Measurements from ENCODE around the gene C11orf21.
A peak's percentile ranks its signal among the peaks of the same experiment; 100 is the strongest.

Gene C11orf21

DNA sequence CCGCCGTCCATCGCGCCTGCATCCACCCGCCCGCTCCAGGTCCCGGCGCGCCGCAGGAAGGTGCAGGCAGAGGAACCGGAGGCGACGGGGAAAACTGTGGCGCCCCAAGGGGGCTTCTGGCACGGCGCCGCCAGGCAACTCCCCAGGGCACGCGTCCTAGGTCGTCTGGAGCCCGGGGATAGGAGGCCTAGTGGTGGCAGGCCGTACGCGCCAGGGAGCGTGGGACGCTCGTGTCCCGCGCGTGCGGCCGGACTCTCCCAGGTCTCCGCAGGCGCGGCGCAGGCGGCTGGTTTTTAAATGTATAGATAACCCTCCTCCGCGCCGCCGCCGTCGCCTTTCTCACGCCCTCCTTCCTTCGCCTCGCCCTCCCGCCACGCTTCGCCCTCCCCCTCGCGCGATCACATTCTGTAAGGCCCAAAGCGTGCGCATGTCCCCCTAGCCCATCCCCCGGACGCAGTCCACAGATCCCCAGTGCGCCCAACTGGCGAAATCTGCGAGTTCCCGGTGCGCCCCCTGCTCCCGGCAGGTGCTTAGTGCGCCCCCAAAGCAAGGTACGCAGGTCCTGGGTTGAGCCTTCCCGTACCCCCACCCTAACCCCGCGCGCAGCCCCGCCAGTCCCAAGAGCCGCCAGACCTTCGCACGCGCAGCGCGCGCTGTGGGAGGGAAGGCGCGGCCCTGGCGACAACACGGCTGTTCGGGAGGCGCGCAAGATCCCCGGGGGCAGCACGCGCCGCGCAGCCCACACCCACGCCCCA lies 31.2 kb downstream of the C11orf21 start, which contains the start of gene ASCL2:
ASCL2 (minus strand) TSS at position 267 of the 755 bp plus-strand sequence; CDS start at position 11, 256 bp downstream.
- DNase-seq: no peak

DNA sequence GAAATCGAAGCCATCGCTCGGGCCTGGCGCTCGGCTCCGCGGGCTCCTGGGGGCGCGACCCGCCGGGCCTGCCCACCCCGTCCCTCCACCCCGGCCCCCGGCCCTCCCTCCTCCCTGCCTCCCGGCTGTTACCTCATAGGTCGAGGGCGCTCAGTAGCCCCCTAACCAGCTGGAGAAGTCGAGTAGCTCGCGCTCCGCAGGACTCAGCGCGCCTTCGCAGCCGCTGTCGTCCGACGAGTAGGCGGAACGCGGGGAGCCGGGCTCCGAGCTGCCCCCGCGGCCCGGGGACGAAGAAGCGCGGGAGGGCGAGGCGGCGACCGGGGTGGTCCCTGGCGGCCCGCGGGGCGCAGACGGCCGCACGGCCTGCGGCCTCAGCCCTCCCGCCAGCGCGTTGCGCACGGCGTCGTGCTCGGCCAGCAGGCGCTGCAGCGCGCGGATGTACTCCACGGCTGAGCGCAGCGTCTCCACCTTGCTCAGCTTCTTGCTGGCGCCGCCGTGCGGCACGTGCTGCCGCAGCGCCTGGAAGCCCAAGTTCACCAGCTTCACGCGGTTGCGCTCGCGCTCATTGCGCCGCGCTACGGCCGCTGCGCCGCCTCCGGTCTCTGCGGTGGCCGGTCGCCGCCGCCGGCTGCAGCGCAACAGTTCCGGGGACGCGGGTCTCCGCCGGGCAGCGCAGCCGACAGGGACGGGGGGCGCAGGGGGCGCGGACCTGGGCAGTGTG lies 32.0 kb downstream of the C11orf21 start:
- DNase-seq: peak; percentile 56

DNA sequence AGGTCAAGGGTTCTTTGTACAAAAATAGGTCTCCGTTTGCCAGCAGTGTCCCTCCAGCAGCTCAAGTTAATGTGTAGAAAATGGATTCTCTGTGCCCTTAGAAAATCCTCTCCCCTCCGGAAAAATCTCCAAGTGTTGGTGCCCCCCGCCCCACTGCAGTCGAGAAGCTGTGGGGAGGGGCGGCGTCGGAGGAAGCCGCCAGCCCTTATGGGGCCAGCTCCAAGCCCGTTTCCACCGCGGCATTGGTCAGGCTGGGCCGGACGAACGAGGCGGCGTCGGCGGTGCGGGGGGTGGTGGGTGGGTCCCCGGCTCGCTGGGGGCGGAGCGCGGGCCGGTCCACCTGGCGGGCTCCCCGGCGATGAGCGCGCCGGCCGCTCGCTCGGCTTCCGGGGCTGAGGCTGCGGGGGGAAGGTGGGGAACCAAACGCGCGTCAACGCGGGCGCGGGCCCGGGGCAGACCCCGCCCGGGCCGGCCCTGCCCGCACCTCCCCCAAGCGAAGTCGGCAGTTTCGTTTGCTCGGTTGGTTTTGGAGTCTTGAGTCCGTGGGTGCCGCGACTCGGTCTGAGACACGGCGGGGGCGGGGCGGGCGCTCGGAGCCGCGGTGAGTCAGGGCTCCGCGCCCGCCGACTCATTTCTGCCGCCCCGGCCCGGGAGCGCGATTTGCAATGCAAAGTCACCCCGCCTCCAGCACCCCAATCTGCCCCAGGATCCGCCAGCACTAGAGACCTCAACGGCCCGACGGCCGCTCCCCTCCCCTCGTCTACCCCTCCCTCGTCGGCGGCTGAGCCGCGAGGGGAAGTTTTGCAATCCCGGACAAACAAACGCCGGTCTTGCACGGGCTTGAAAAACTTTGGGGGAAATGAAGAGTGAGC lies 32.8 kb downstream of the C11orf21 start:
- no peak for DNase-seq

DNA sequence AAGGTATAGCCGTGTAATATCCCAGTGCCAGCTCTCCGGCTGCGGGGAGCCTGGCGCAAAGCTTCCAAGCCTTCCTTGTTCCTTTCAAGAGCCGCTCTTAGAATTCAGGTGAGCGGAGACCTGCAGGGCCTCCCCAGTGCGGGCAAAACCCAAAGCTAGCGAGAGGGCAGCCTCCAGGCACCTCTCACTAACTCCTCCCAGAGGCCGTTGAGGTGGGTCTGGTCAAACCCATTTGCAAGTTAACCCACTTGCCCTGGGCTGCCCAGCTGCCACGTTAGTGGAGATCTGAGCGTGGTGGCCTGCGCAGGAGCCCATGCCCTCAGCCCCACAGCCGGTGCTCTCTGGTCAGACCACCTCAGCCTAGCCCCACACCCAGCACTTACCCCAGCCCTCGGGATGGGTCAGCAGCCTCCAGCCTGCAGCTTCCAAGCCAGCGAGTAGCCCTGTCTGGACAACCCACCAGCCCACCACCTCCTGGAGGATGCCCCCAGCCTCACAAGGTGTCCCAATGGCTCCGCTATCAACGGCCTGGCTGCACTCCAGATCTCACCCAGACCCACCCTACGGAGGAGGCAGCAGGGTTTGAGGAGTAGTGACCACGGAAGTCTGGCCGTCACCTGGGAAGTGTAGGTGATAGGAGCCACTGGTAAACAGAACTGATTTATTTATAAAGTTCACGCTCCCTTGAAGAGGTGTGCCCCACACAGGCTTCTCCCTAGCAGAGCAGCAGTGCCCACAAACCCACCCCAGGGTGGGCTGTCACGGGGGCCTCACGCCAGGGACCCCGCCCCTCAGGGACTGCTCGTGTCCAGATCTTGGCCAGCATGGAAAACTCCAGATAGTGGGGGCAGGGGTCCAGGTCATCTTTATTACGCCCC lies 33.6 kb downstream of the C11orf21 start:
- DNase-seq: no peak

DNA sequence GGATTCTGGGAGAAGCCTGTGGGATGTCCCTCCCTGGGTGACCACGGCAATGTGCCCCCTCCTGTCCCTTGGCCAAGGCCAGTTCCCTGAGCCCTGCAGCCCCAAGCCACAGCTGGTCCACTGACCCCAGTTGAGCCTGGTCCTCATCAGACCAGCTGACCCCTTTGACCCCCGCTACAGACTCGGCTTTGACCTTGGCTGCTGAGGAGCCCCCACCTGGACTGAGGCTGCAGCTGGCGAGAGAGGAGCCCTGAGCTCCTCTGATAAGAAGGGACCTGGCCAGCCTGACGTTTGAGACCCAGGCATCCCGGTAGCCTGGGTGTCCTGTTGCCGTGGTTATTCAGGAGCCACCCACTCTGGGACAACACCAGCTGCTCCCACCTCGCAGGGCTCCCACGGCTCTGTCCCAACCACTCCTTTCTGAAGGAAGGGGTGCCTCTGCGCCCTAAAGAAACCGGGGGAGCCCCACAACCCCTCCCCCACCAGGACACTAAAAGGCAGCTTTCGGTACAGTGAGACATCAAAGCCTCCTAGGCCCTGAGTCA lies 34.3 kb downstream of the C11orf21 start:
- DNase-seq: no peak

DNA sequence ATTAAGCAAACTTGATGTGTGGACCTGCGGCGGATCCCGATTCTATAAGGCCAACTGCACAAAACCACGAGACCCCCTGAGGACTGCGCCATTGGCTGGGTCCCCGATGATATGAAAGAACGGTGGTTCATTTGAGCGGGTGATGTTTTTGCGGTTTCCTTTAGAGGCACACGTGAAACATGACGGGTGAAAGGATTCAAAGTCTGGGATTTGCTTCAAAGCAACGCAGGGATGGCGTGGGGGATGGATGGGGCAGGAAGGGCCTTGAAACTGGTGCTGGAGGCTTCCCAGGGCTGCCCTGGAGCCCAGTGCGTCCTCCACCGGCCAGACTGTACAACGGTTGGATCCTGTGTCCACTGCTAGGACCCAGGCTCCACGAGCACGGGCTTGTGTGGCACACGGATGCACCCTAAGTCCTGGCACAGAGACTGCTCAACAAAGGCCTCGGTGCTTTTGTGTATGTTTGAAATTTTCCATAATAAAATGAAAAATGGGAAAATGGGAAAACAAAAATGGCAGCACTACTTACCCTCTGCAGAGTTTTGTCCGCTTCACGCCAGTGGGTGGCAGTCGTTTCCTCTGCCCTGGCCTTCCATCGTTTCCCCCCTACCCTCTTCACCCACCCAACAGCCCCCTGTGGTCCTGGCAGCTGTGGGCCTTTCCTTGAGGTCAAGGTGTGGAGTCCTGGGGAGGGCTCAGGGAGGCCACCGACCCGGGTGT lies 35.0 kb downstream of the C11orf21 start:
- no peak for DNase-seq

DNA sequence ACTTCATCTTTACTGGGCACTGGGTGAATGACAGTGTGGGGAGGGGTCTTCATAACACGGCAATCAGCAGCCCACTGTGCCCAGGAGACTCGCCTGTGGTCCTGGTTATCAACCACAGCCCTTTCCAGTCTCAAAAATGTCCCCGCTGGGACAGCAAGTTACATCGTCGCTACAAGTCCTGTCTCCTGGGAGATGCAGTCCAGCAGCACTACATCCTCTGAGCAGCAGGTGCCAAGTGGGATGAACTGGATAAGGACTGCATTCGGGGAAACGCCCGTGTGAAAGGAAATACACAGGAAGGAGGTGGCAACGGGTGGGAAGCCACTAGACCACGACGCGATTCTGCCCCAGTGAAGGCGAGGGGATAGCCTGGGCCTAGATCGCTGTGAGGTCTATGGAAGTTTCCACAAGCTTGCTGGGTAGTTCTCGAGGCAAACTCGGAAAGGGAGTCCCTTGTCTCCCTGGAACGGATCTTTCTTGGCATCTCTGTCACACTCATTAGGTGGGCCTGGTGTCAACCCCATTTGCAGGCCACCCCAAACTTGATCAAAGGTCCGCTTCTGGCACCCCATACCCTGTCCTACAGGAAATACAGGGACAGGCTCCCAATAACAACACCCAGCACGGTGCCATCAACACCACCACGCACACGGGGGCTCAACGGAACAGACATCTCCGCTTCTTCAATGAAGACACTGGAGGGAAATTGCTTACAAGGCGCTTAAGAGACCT lies 35.7 kb downstream of the C11orf21 start:
- DNase-seq: no peak

DNA sequence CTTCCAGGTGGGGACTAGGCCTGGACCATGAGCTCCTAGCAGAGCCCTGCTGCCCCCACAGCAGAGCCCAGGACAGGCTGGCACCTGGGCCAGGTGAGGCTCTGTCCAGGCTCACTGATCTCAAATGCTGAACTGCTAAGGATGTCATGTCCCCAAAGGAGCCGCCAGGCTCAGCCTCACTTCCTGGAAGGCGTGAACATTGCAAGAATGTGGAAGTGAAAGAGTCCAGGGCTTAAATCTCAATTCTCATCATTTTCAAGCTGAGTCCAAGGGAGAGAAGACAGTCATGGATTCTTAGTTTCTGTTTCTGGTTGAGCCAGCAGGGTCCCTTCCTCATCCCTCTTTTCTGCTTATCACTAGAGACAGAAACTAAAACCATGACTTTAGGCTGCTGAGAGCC lies 36.3 kb downstream of the C11orf21 start:
- DNase-seq: no peak

DNA sequence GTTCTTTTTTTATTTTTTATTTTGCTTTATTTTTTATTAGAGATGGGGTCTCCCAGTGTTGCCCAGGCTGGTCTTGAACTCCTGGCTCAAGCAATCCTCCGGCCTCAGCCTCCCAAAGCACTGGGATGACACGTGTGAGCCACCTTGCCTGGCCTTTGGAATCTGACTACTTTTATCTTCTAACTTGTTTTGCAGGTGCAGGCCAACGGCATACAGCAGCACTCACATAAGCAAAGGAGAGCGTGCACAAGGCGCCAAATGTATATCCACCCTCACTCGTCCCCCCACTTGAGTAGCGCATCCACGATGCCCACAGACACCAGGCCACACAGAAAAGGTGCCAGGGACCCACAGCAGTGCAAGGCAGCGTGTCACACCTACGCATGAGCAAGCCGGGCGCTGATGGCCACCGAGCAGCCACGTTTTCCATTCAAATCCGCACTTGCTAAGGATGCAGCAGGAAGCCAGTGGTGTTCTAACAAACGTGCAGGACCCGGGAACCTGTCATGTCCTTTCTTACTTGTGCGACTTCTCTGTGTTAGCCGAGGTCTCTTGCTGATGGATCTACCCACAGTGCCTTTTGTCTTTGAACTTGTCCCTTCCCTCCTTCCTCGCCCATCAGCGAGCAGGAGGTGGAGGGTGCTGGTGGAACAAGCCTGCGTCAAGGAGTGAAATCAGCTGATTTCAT lies 37.2 kb downstream of the C11orf21 start:
- no peak for DNase-seq

DNA sequence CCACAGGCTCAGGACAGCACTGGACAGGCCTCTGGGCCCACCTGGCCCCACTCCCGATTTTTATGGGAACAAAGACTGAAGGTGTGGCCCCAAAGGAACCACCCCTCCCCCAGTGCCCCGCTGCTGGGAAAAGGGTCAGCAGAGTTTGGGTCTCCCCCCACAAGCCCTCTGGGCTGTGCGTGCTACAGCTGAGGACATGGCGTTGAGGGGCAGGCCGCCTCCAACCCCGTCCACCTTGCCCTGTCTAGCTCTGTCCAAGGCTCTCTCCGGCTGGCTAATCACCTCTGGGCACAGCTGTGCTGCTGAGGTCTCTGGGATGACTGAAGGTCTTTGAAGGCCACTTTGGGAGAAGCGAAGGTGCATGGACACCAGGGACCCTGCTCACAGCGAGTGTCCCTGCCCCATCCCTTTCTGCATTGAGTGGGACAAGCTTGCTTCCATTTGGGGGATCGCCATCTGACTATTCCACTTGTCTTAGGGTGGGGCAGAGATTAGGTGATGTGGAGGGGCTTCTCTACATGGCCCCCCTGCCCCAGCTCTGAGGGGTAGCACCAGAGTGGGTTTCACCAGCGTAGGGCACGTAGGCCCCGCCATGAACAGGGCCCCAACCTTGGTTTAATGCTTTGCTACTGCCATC lies 37.9 kb downstream of the C11orf21 start:
- DNase-seq: no peak

DNA sequence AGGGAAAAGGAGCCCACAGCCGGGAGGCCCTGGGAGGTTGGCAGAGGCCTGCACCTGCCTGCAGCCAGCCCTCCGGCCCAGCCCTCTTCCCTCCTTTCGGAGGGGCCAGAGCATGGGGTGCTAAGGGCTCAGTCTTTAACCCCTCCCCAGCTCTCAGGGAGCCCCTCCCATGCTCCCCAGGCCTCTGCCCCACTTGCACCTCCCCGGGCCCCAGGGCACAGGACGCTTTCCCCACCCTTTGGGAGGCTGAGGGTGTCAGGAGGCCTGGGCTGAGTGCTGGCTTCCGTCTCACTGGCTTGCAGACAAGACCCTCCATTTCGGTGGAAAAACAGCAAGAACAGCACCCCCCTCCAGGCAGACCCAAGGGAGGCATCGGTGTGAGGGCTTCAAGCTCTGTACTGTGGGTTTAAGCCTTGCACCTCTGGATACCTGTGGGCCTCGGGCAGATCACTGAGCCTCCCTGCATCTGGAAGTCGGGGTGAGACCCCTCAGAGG lies 38.6 kb downstream of the C11orf21 start:
- no peak for DNase-seq

DNA sequence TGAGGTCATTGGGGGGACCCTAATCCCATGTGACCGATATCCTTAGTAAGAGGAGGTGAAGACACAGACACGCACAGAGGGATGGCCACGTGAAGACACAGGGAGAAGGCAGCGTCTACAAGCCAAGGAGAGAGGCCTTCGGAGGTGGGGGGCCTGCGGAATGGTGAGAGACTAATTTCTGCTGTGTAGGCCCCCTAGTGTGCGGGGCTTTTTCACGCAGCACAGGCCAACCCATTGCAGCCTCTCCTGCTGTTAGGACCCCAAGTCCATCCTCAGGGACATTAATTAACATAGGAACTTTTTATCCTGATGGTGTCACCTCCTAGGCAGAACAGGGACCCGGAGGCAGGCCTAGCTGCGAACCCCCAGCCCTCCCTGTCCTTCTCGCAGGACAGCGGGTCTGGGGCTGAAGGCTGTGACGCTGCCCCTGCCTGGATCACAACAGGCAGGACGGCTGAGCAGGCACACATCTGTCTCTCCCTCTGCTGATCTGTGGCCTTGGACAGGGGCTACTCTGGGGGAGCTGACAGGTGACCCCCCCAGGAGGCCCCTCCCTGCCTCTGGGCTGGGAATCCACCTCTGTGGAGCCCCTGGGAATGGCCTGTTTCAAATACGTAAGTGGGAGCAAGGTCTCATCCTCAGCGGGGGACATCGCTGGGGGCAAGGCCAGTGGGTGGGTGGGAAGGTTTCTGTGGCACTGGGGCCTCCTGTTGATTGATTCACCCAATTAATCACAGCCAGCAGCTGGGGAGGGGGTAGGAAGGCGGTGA lies 39.2 kb downstream of the C11orf21 start:
- no peak for DNase-seq

DNA sequence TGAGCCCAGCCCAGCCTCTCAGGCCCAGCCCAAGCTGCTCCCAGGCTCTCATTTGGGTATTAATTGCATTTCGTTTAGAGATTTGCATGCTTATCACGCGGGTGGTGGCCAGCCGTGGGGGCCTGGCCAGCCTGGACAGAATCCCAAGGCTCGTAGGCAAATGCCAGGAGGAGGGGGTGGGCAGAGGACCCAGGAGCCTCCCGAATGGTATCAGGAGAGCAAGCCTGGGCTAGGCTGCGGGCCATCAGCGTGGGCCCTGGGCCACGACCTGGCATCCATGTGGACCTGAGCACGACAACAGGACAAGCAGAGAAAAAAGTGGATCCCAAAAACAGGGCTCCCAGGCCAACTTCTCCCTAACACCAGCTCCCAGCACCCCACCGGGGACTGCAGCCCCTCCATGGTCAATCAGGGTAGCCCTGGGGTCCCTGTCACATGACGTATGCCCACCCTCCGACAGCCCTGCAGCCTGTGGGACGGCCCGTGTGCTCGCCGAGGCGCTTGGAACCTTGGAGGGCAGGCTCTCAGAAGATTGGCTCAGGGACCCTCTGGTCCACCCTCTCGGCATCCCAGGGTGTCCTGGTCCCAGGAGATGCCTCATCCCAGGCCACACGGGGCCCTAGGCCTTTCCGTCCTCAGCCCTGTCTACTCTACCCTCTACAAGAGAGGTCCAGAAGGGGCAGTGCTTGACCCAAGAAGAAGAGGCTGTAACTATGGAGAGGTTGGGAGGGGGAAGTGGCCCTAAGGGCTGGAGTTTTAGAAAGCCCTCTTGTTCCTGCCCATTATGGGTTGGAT lies 40.1 kb downstream of the C11orf21 start:
- no peak for DNase-seq

DNA sequence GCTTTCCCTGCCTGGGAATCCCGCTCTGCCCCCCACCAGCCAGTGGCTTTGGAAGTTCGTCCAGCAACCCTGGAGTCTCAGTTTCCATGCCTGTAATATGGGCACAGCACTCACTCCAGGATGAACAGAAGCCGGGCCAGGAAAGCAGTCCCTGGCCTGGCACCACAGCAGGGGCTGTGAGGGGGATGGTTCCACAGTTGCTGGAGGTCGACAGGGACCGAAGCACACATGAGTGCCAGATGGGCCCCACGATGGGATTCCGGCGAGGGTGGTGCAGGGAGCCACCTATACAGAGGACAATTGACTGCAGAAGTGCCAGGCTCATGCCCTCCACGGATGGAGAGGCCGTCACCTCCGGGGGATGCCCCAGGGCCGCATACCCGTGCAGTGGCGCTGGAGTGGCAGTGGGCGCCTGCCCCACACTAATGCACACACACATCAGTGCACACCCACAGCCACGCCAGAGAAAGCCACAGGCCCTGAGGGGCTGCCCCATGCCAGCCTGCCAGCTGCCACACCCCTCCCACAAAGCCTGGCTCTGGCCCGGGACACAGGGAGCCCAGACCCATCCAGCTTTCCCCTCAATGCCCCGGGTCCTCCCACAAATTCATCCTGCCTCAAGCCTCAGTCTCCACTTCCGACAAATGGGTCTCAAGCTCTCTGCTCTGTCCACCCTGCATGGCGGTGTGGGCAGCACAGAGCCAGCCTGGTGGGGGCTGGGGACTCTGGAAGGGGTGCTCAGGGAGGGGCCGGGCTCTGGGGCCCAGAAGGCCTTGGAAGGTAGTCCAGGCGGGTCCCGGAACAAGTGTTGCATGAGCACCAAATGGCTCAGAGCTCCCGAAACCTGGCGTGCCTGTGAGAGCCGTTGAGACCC lies 41.0 kb downstream of the C11orf21 start:
- no peak for DNase-seq

DNA sequence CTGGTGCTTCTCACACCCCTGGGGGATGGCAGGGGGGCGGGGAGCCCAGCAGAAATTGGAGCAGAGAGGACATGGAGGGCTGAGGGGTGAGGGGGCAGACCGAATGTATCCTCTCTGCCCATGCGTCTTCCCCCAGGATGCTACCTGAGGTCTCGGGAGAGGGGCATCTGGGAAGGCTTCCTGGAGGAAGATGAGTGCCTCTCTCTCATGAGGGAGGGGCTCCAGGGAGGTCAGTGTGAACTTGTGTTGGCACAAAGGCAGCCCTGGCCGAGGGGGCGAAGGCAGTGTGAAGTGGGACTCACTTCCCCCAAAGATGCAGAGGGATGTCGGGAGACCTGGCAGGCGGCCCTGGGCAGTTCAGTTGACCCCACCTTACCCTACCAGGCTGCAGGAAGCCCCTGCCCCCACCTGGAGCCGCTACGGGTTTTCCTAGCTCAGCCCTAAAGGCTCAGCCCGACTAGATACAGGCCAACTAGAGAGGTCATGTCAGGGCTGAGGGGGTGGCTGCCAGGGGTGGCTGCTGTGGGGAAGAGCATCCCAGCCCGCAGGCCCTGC lies 41.7 kb downstream of the C11orf21 start:
- DNase-seq: no peak

DNA sequence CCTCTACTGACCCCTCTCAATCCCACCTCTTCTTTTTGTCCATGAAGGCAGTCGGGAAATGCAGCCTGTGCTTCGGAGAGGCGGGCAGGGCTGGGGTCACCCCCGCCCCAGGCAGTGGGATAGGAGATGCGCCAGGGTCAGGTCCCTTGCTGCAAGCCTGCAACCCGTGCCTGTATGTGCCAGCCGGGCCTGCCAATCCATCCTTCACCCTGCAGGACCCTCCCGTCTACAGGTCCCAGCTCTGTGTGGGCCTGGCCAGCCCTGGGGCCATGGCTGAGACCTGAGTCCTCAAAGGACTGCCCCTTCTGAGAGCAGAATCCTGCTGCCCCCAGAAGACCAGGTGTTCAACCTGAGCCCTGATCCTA lies 42.3 kb downstream of the C11orf21 start:
- DNase-seq: no peak
